H1 (cell line): ENCODE results near the gene UBE3C. TPM values are rescaled to one million over a fixed set of nuclear protein-coding genes. Genes with fewer than 3 reads are reported as not detected.

Experiments used
- CTCF ChIA-PET: fragments of 300-600 bp; sonication (Branson Sonifier 250); formaldehyde crosslinking; loops from one replicate; lab custom pipeline; 2021; ENCODE audit not compliant: partially characterized antibody; lab: Charles Lee
- POLR2A ChIA-PET: fragments of 300-600 bp; sonication (Branson Sonifier 250); formaldehyde crosslinking; loops from one replicate; lab custom pipeline; 2021; ENCODE audit warnings: inconsistent platforms; ENCODE audit not compliant: partially characterized antibody; lab: Charles Lee
- DNase-seq, 2 experiments: peaks; one replicate each; pipeline versions ENCODE4 v3.0.0 to v3.0.0-alpha.2; 2010 to 2022; ENCODE audit warnings: low spot score in 2 of 2, low read depth in 1 of 2, mixed read lengths in 1 of 2
- FAIRE-seq: peaks from 2 replicates; lab custom pipeline; 2011; peaks lifted over from hg19 to GRCh38; lab: Jason Lieb, UNC
- H2AFZ ChIP-seq: 2 replicates; pipeline ENCODE4 v1.8.1; 2012; ENCODE audit warnings: low read length, inconsistent platforms
- H2AK5ac ChIP-seq: 2 replicates; pipeline ENCODE4 v1.6.1; 2013; ENCODE audit warnings: low read depth, low read length
- H2BK120ac ChIP-seq: replicated peaks from 2 replicates; pipeline ENCODE3; 2013; ENCODE audit warnings: low read depth, low read length, inconsistent platforms
- H2BK12ac ChIP-seq: 2 replicates; pipeline ENCODE4 v1.6.1; 2013; ENCODE audit warnings: low read depth, low read length
- H2BK15ac ChIP-seq: 2 replicates; pipeline ENCODE4 v1.6.1; 2013; ENCODE audit warnings: low read length
- H2BK20ac ChIP-seq: 2 replicates; pipeline ENCODE4 v1.6.1; 2013; ENCODE audit warnings: low read length
- H2BK5ac ChIP-seq: 2 replicates; pipeline ENCODE4 v1.6.1; 2013; ENCODE audit warnings: low read depth, low read length
- H3K14ac ChIP-seq: 2 replicates; pipeline ENCODE4 v1.6.1; 2013; ENCODE audit warnings: inconsistent platforms; ENCODE audit not compliant: insufficient read length
- H3K18ac ChIP-seq: 2 replicates; pipeline ENCODE4 v1.6.1; 2013; ENCODE audit warnings: low read length; ENCODE audit errors: extremely low read depth
- H3K23ac ChIP-seq: 2 replicates; pipeline ENCODE4 v1.6.1; 2013; ENCODE audit warnings: inconsistent platforms; ENCODE audit not compliant: insufficient read length
- H3K23me2 ChIP-seq: 2 replicates; pipeline ENCODE4 v1.6.1; 2013; ENCODE audit warnings: low read depth, low read length
- H3K27ac ChIP-seq: 2 replicates; pipeline ENCODE4 v1.6.1; 2011; ENCODE audit warnings: low read depth, low read length, inconsistent platforms
- H3K27me3 ChIP-seq, 4 experiments: replicated peaks in 1 of 4; 1 replicate in 1 of 4; 2 replicates in 3 of 4; pipeline versions ENCODE4 v1.6.1 to v1.8.1; 2011 to 2013; ENCODE audit warnings: low read length in 3 of 4, mild to moderate bottlenecking in 3 of 4, inconsistent platforms in 2 of 4, mixed read lengths in 2 of 4, moderate library complexity in 1 of 4; ENCODE audit not compliant: control insufficient read depth in 3 of 4, insufficient read depth in 3 of 4; ENCODE audit errors: extremely low read depth in 1 of 4
- H3K36me3 ChIP-seq, 4 experiments: 2 replicates each; pipeline versions ENCODE4 v1.6.1 to v1.8.1; 2011 to 2013; ENCODE audit warnings: mild to moderate bottlenecking in 4 of 4, low read length in 3 of 4, moderate library complexity in 2 of 4, control low read depth in 1 of 4, inconsistent platforms in 1 of 4; ENCODE audit not compliant: insufficient read depth in 4 of 4, control insufficient read depth in 2 of 4
- H3K4ac ChIP-seq: replicated peaks from 2 replicates; pipeline ENCODE3; 2013; ENCODE audit warnings: low read length, low read depth, mixed read lengths, inconsistent platforms; ENCODE audit not compliant: insufficient read length
- H3K4me1 ChIP-seq, 4 experiments: replicated peaks in 1 of 4; 1 replicate in 1 of 4; 2 replicates in 3 of 4; pipeline versions ENCODE4 v1.6.1 to v1.8.1; 2011 to 2013; ENCODE audit warnings: low read length in 3 of 4, inconsistent platforms in 2 of 4, mixed read lengths in 1 of 4; ENCODE audit not compliant: insufficient read depth in 4 of 4, control insufficient read depth in 3 of 4
- H3K4me2 ChIP-seq, 2 experiments: 2 replicates each; pipeline versions ENCODE4 v1.6.1 to v1.8.1; 2011 to 2013; ENCODE audit warnings: low read depth in 2 of 2, low read length in 2 of 2, control low read depth in 1 of 2, inconsistent platforms in 1 of 2, mild to moderate bottlenecking in 1 of 2; ENCODE audit not compliant: insufficient read depth in 1 of 2
- H3K4me3 ChIP-seq, 4 experiments: fragments of 200-600, 300-600 bp in 1 of 4; sonication (generic), shearing (Covaris generic), sonication (Bioruptor Twin) in 1 of 4; 2 replicates each; pipeline versions ENCODE4 v1.5.1 to v1.8.1; 2011 to 2016; ENCODE audit warnings: low read length in 4 of 4, low read depth in 3 of 4, control low read depth in 2 of 4, inconsistent platforms in 2 of 4, mild to moderate bottlenecking in 2 of 4, mixed read lengths in 1 of 4, moderate library complexity in 1 of 4; ENCODE audit not compliant: insufficient read depth in 2 of 4; ENCODE audit errors: extremely low read depth in 1 of 4
- H3K56ac ChIP-seq: replicated peaks from 2 replicates; pipeline ENCODE3; 2013; ENCODE audit warnings: low read depth, mild to moderate bottlenecking, mixed read lengths, low read length, inconsistent platforms; ENCODE audit not compliant: insufficient read length
- H3K79me1 ChIP-seq: 2 replicates; pipeline ENCODE4 v1.6.1; 2013; ENCODE audit warnings: low read depth, low read length, control low read depth
- H3K79me2 ChIP-seq, 2 experiments: 2 replicates each; pipeline versions ENCODE4 v1.6.1 to v1.8.1; 2012 to 2013; ENCODE audit warnings: low read length in 2 of 2, mild to moderate bottlenecking in 2 of 2, inconsistent platforms in 1 of 2; ENCODE audit not compliant: insufficient read depth in 2 of 2, control insufficient read depth in 1 of 2
- H3K9ac ChIP-seq, 4 experiments: replicated peaks in 1 of 4; 1 replicate in 1 of 4; 2 replicates in 3 of 4; pipeline versions ENCODE4 v1.6.1 to v1.8.1; 2011 to 2013; ENCODE audit warnings: low read depth in 3 of 4, low read length in 3 of 4, control low read depth in 2 of 4, mild to moderate bottlenecking in 2 of 4, moderate library complexity in 2 of 4, inconsistent platforms in 1 of 4; ENCODE audit errors: extremely low read depth in 1 of 4
- H3K9me3 ChIP-seq, 2 experiments: 2 replicates each; pipeline versions ENCODE4 v1.6.1 to v1.8.1; 2012 to 2013; ENCODE audit warnings: mild to moderate bottlenecking in 2 of 2, moderate library complexity in 2 of 2, control low read depth in 1 of 2, inconsistent platforms in 1 of 2, low read depth in 1 of 2, low read length in 1 of 2, mixed read lengths in 1 of 2; ENCODE audit not compliant: insufficient read depth in 2 of 2
- H4K20me1 ChIP-seq, 2 experiments: replicated peaks in 1 of 2; 2 replicates each; pipeline versions ENCODE3 to v1.8.1; 2011 to 2013; ENCODE audit warnings: inconsistent platforms in 2 of 2, low read length in 2 of 2, mild to moderate bottlenecking in 1 of 2; ENCODE audit not compliant: insufficient read depth in 2 of 2, control insufficient read depth in 1 of 2
- H4K5ac ChIP-seq: 2 replicates; pipeline ENCODE4 v1.6.1; 2013; ENCODE audit warnings: low read length, low read depth, mixed read lengths, inconsistent platforms; ENCODE audit not compliant: insufficient read length
- H4K8ac ChIP-seq: 2 replicates; pipeline ENCODE4 v1.8.0; 2013; ENCODE audit warnings: mild to moderate bottlenecking, moderate library complexity, low read length, inconsistent platforms; ENCODE audit not compliant: insufficient read depth; ENCODE audit errors: extremely low read depth
- H4K91ac ChIP-seq: replicated peaks from 2 replicates; pipeline ENCODE3; 2013; ENCODE audit warnings: low read length, mixed read lengths, inconsistent platforms; ENCODE audit not compliant: insufficient read length
- CREB1 ChIP-seq: IDR thresholded peaks from 2 replicates; pipeline ENCODE4 v1.6.1; 2012; ENCODE audit warnings: inconsistent platforms
- FOSL1 ChIP-seq: IDR thresholded peaks from 2 replicates; pipeline ENCODE4 v1.6.1; 2011; ENCODE audit warnings: mild to moderate bottlenecking, low read depth, low read length, moderate library complexity; ENCODE audit not compliant: insufficient read depth
- GTF2F1 ChIP-seq: IDR thresholded peaks from 2 replicates; pipeline ENCODE4 v1.6.1; 2012; ENCODE audit warnings: low read depth, low read length, improper control_type of control experiment, borderline replicate concordance
- HDAC2 ChIP-seq, 2 experiments: fragments of 300-600 bp in 1 of 2; sonication (generic) in 1 of 2; IDR thresholded peaks; 2 replicates each; pipeline ENCODE4 v1.6.1; 2011 to 2012; ENCODE audit warnings: low read depth in 2 of 2, low read length in 2 of 2, mild to moderate bottlenecking in 2 of 2, moderate library complexity in 2 of 2, borderline replicate concordance in 1 of 2, inconsistent platforms in 1 of 2
- JUN ChIP-seq: IDR thresholded peaks from 2 replicates; pipeline ENCODE4 v1.6.1; 2011; ENCODE audit warnings: low read depth, mild to moderate bottlenecking, improper control_type of control experiment, low read length
- TAF1 ChIP-seq: IDR thresholded peaks from 2 replicates; pipeline ENCODE4 v1.6.1; 2011; ENCODE audit warnings: mild to moderate bottlenecking, low read depth, low read length
- WGBS, 2 experiments: shearing (Covaris generic) in 1 of 2; methylation state at CpG; one replicate each; pipeline versions ENCODE4 v1.1.6 to v1.1.7; 2013 to 2015; ENCODE audit warnings: low lambda C conversion rate in 2 of 2, mixed read lengths in 2 of 2, inconsistent platforms in 1 of 2, low coverage in 1 of 2, missing lambda C conversion rate in 1 of 2; ENCODE audit not compliant: insufficient replicate concordance in 2 of 2, insufficient coverage in 1 of 2, insufficient read length in 1 of 2; ENCODE audit errors: extremely low coverage in 1 of 2, missing lambda C conversion rate in 1 of 2; 5-methylcytosine and 5-hydroxymethylcytosine counted together
- polyA plus RNA-seq, 7 experiments: library from polyadenylated mRNA; depleted of rRNA in 3 of 7; stranded (reverse) in 5 of 7; unstranded in 2 of 7; fragments of >200 nt in 5 of 7; fragments of 200-250 nt in 2 of 7; gene quantifications; 1 replicate in 5 of 7; 2 replicates in 1 of 7; 4 replicates in 1 of 7; pipeline versions ENCODE4 v1.2.1 to v1.2.3, GENCODE V29; 2011 to 2013; ENCODE audit warnings: missing spikeins in 2 of 7, mixed read lengths in 2 of 7
- total RNA-seq: library from RNA; stranded (reverse); fragmentation: NEBNext Ultra II Directional; extraction: Animal tissue kit (Norgen Biotek cat#: 25700); gene quantifications from 2 replicates; pipeline ENCODE4 v1.2.1, GENCODE V29; 2021
- TF ChIP-seq, protein P1 (sequence below): IDR thresholded peaks from 2 replicates; pipeline ENCODE4 v1.6.1; 2012; ENCODE audit warnings: inconsistent platforms
- TF ChIP-seq, protein P2 (sequence below): IDR thresholded peaks from 2 replicates; pipeline ENCODE4 v1.6.1; 2012; ENCODE audit warnings: low read length, inconsistent platforms

Gene UBE3C
- total and polyA plus RNA-seq, 2 of the 8 experiments (the other 6 are each of a cell fraction or from before 2014, with no cell fraction given), result 32.0 to 54.1 TPM

DNA sequence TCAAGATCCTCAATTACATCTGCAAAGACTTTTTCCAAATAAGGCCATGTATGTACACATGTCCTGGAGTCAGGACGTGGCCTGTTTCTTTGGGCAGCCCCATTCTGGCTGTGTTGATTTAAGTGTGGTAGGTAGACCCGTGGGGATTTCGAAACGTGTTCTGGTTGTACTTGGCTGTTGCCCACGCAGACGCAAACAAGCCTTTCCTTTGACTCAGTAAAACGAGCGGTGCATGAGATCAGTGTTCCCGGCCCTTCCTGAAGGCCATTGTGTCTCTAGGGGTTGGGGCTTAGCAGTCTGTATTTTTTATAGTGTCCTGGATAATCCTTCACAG is 133.2 kb downstream of the UBE3C start:
- H3K14ac ChIP-seq, result no peak overlapping the region
- TF ChIP-seq HDAC2 (IDR thresholded peaks at IDR 0.05; ENCODE audit: borderline replicate concordance in 1 of 2, low read depth in 2 of 2, low read length in 2 of 2) (no peak), JUN (no peak), FOSL1 (no peak), GTF2F1 (no peak), CREB1 (no peak), TAF1 (no peak)
- TF ChIP-seq, protein P1, sequence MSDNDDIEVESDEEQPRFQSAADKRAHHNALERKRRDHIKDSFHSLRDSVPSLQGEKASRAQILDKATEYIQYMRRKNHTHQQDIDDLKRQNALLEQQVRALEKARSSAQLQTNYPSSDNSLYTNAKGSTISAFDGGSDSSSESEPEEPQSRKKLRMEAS, result no peak
- TF ChIP-seq, protein P2, sequence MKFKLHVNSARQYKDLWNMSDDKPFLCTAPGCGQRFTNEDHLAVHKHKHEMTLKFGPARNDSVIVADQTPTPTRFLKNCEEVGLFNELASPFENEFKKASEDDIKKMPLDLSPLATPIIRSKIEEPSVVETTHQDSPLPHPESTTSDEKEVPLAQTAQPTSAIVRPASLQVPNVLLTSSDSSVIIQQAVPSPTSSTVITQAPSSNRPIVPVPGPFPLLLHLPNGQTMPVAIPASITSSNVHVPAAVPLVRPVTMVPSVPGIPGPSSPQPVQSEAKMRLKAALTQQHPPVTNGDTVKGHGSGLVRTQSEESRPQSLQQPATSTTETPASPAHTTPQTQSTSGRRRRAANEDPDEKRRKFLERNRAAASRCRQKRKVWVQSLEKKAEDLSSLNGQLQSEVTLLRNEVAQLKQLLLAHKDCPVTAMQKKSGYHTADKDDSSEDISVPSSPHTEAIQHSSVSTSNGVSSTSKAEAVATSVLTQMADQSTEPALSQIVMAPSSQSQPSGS, result no peak
- TF ChIP-seq, all 59 proteins: peak for 0
- no peaks in the 10 kb centered on the region for H3K79me1 ChIP-seq
- no peak overlapping the region for H2BK20ac ChIP-seq
- no peaks in the 10 kb centered on the region; the same call in 1 of the 2 replicates for H3K23me2 ChIP-seq
- H2BK120ac ChIP-seq, result no peak overlapping the region
- no peak overlapping the region for H2BK15ac ChIP-seq
- H3K4me1 ChIP-seq, result peaks cover 0 to 8% (median 1%) of the 10 kb centered on the region in 4 experiments; a peak in 5 of 7 replicates
- CTCF ChIA-PET, result interaction anchor here (0.6 to 7.2 kb wide), 14 partner anchors 13 to 203 kb away, joined by 3 to 72 read pairs (median 4); no protein-coding TSS in a partner anchor
- H2AFZ ChIP-seq, result no peak overlapping the region
- no peak overlapping the region for H3K4ac ChIP-seq
- H3K23ac ChIP-seq, result no peak overlapping the region
- H3K9me3 ChIP-seq, result no peaks in the 10 kb centered on the region
- H3K27me3 ChIP-seq, result no peaks in the 10 kb centered on the region
- WGBS, 2 experiments, result 96% methylated on average over 9 of the region's 9 CpGs; no CpG with 5 or more reads in 1 of the 2 experiments
- no peak for FAIRE-seq
- no peak overlapping the region for H3K18ac ChIP-seq
- H3K56ac ChIP-seq, result no peak overlapping the region
- no peak overlapping the region for H2BK5ac ChIP-seq
- H3K36me3 ChIP-seq, result peaks cover 2 to 12% (median 3%) of the 10 kb centered on the region in 4 experiments; a peak in 4 of 8 replicates
- H4K91ac ChIP-seq, result no peak overlapping the region
- no peak overlapping the region for H3K27ac ChIP-seq
- H2AK5ac ChIP-seq, result no peak overlapping the region
- H2BK12ac ChIP-seq, result no peak overlapping the region
- POLR2A ChIA-PET, result interaction anchor here (1.1 to 1.6 kb wide), 5 partner anchors 13 to 61 kb away, joined by 3 to 5 read pairs (median 3); no protein-coding TSS in a partner anchor
- H3K4me2 ChIP-seq, result no peak overlapping the region
- no peak overlapping the region for H4K5ac ChIP-seq
- no peak overlapping the region for H3K4me3 ChIP-seq
- no peaks in the 10 kb centered on the region for H3K79me2 ChIP-seq
- DNase-seq, result no peak
- peaks cover 0 to 2% of the 10 kb centered on the region in 2 experiments for H4K20me1 ChIP-seq
- H3K9ac ChIP-seq, result no peak overlapping the region
- no peak overlapping the region for H4K8ac ChIP-seq
